Left ventricle myocardium inferior (tissue), 1 donor: Measurements from ENCODE around the gene FAM184B. TPM values are rescaled to one million over a fixed set of nuclear protein-coding genes. Genes with fewer than 3 reads are reported as not detected.

Experiments used
- DNase-seq: peaks from one replicate; pipeline ENCODE4 v3.0.0-alpha.2; 2020
- H3K27ac ChIP-seq: fragments of 200-600 bp; replicated peaks from 2 replicates; pipeline ENCODE4 v1.8.0; 2021
- H3K27me3 ChIP-seq: fragments of 200-600 bp; 2 replicates; pipeline ENCODE4 v1.8.0; 2021; ENCODE audit warnings: low read depth
- H3K36me3 ChIP-seq: fragments of 200-600 bp; 2 replicates; pipeline ENCODE4 v1.8.0; 2021
- H3K4me1 ChIP-seq: fragments of 200-600 bp; 2 replicates; pipeline ENCODE4 v1.8.0; 2021
- H3K4me3 ChIP-seq: fragments of 200-600 bp; 2 replicates; pipeline ENCODE4 v1.8.0; 2021; ENCODE audit warnings: mild to moderate bottlenecking, moderate library complexity
- H3K9me3 ChIP-seq: fragments of 200-600 bp; replicated peaks from 2 replicates; pipeline ENCODE4 v1.8.0; 2021
- CTCF ChIP-seq: fragments of 200-600 bp; IDR thresholded peaks from 2 replicates; pipeline ENCODE4 v1.8.0; 2021; ENCODE audit warnings: antibody characterized with exemption, mild to moderate bottlenecking, borderline replicate concordance
- intact Hi-C: fragments of 100-400 bp; cut with micrococcal nuclease; formaldehyde crosslinking; loops from one replicate; pipeline ENCODE4 v1.11.0; 2022
- total RNA-seq: library from RNA; stranded (reverse); fragmentation: NEBNext Ultra II Directional; extraction: Animal tissue kit (Norgen Biotek cat#: 25700); gene quantifications from one replicate; pipeline ENCODE4 v1.2.1, GENCODE V29; 2021
- donor health status: DM: no; HTN: yes; CAD: no; lungs with severe emphysema.

FAM184B gene
- total RNA-seq, 1 donor from 2014 or later, result not detected

GRCh38 chr4:17695341-17695740 lies 86.1 kb downstream of the FAM184B start:
- no peak for TF ChIP-seq CTCF
- H3K4me3 ChIP-seq, result no peak overlapping the region
- no peak for DNase-seq

GRCh38 chr4:17694552-17694951 lies 86.9 kb downstream of the FAM184B start:
- H3K4me3 ChIP-seq, result no peak overlapping the region
- no peaks in the 10 kb centered on the region for H3K27me3 ChIP-seq
- peaks cover 16% of the 10 kb centered on the region for H3K9me3 ChIP-seq
- DNase-seq, result no peak
- H3K27ac ChIP-seq, result no peak overlapping the region
- H3K4me1 ChIP-seq, result no peaks in the 10 kb centered on the region
- intact Hi-C loops, result no loop called here
- no peaks in the 10 kb centered on the region for H3K36me3 ChIP-seq
- no peak for TF ChIP-seq CTCF

More at GRCh38 chr4:17695341-17695740, 86.1 kb downstream of the FAM184B start:
- intact Hi-C loops, result no loop called here
- Histone ChIP-seq H3K27ac (no peak overlapping the region), H3K36me3 (no peaks in the 10 kb centered on the region), H3K9me3 (peaks cover 23% of the 10 kb centered on the region), H3K27me3 (no peaks in the 10 kb centered on the region), H3K4me1 (no peaks in the 10 kb centered on the region)

GRCh38 chr4:17690898-17691297 lies 90.5 kb downstream of the FAM184B start:
- H3K27me3 ChIP-seq, result no peaks in the 10 kb centered on the region
- H3K36me3 ChIP-seq, result no peaks in the 10 kb centered on the region
- TF ChIP-seq CTCF, result no peak
- H3K27ac ChIP-seq, result no peak overlapping the region
- H3K4me1 ChIP-seq, result no peaks in the 10 kb centered on the region
- intact Hi-C loops, result no loop called here
- no peaks in the 10 kb centered on the region for H3K9me3 ChIP-seq
- DNase-seq, result no peak
- no peak overlapping the region for H3K4me3 ChIP-seq

GRCh38 chr4:17690135-17690534 lies 91.3 kb downstream of the FAM184B start:
- no peak for DNase-seq
- Histone ChIP-seq H3K36me3 (no peaks in the 10 kb centered on the region), H3K9me3 (no peaks in the 10 kb centered on the region), H3K27ac (no peak overlapping the region), H3K4me3 (no peak overlapping the region), H3K4me1 (no peaks in the 10 kb centered on the region), H3K27me3 (no peaks in the 10 kb centered on the region)
- no peak for TF ChIP-seq CTCF
- intact Hi-C loops, result no loop called here

- no peaks in the 10 kb centered on the region for H3K36me3 ChIP-seq
- no peaks in the 10 kb centered on the region for H3K9me3 ChIP-seq
- H3K4me1 ChIP-seq, result no peaks in the 10 kb centered on the region
- intact Hi-C loops, result no loop called here
- no peak overlapping the region for H3K27ac ChIP-seq
- TF ChIP-seq CTCF, result no peak
- no peak overlapping the region for H3K4me3 ChIP-seq
- DNase-seq, result no peak
- no peaks in the 10 kb centered on the region for H3K27me3 ChIP-seq
These were observed 93.4 kb downstream of the FAM184B start for GRCh38 chr4:17688011-17688441.
